GM12873 (cell line): ENCODE results near the gene IL12B.

Source experiments
- TF ChIP-seq, protein P1 (sequence below): IDR thresholded peaks from 2 replicates; pipeline ENCODE4 v1.5.1; 2012; ENCODE audit warnings: low read depth, mild to moderate bottlenecking, moderate library complexity, low read length, control low read depth; ENCODE audit not compliant: insufficient read depth; ENCODE audit errors: missing control alignments

IL12B gene

DNA sequence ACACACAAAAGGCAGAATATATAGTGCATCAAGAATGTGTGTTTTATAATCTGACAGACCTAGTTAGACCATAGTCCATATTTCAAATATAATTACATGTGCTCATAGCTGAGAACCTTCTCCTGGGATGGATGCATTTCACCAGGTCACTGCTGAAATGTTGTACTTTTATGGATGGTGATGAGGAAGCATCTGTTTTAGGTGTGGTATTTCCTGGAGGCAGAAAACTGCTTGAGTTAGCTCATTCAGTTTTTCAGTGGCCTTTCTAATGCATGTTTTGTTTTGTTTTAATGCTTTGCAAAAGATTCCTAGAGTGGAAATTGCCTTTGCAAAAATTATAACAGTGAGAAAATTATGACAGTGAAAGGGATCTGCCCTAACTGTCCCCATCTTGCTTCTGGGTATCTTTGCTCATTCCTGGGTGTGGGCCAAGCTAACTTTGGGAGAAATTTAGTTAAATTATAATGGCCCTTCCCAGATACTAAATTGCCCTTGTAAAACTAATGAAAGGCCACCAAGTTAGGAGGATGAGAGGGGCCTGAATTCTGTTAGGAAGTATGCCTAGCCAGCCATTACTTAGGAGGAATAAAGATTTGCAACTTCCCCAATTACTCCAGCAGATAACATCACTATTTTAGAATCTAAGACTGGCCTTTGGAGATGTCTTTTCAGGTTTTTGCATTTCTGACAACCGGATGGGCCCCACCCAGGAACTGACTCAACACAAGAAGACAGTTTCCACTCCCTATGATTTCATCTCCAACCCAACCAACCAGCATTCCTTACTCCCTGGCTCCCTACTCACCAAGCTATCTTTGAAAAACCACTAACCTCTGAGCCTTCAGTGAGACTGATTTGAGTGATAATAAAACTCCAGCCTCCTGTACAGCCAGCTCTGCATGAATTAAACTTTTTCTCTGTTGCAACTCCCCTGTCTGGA is 7.0 kb upstream of the IL12B start:
- TF ChIP-seq, protein P1, sequence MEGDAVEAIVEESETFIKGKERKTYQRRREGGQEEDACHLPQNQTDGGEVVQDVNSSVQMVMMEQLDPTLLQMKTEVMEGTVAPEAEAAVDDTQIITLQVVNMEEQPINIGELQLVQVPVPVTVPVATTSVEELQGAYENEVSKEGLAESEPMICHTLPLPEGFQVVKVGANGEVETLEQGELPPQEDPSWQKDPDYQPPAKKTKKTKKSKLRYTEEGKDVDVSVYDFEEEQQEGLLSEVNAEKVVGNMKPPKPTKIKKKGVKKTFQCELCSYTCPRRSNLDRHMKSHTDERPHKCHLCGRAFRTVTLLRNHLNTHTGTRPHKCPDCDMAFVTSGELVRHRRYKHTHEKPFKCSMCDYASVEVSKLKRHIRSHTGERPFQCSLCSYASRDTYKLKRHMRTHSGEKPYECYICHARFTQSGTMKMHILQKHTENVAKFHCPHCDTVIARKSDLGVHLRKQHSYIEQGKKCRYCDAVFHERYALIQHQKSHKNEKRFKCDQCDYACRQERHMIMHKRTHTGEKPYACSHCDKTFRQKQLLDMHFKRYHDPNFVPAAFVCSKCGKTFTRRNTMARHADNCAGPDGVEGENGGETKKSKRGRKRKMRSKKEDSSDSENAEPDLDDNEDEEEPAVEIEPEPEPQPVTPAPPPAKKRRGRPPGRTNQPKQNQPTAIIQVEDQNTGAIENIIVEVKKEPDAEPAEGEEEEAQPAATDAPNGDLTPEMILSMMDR = no peak

DNA sequence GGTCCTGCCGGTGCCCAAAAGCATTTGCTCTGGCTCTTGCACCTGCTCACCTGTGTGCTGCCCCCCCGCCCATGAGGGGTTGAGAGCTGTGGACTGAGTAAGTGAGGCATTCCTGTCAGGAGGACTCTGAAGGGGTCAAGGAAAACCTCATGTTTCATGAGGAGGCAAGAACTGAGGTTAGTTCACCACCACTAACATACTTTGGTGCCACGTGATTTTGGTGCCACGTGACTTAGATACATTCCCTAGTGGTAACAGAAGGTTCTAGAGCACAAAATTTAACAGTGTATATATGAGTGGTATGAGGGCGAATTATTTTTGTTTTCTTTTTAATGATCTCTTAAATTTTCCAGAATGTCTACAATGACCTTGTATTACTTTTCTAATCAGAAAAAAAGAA is 6.3 kb upstream of the IL12B start:
- TF ChIP-seq, protein P1 = no peak

DNA sequence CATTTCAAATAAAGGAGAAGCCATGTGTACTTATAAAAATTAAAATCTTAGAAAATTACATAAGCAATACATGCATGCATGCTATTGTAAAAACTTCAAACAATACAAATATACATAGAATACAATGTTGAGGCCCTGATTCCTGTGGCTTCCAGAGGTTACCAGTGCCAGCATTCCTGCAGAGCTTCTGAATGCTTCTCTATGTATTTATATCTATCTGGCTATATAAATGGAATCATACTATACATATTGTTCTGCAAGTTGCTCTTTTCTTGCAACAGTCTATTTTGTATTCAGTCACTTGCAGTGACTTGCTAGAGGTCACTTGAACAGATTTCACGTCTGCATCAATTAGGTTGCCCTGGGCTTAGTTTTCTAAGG is 3.2 kb upstream of the IL12B start:
- TF ChIP-seq, protein P1 = no peak

GRCh38 chr5:159332800-159333544 is 2.7 kb upstream of the IL12B start:
- TF ChIP-seq, protein P1 = no peak

- TF ChIP-seq, protein P1 = peak; percentile 80
Measured at GRCh38 chr5:159331093-159331973, 1.0 kb upstream of the IL12B start.

- TF ChIP-seq, protein P1 = no peak
Measured at GRCh38 chr5:159324986-159325385, 5.3 kb downstream of the IL12B start.
